Sigmoid colon (tissue), 7 donors: ENCODE measurements around the gene SMAD6. TPM values are rescaled to one million over a fixed set of nuclear protein-coding genes. Genes with fewer than 3 reads are reported as not detected.

Source experiments
- DNase-seq: peaks from one replicate; pipeline ENCODE4 v3.0.0-alpha.2; 2019
- H3K27ac ChIP-seq, 4 donors: fragments of 200-600 bp; sonication (generic); one replicate each; pipeline ENCODE4 v1.5.1; 2016 to 2019; ENCODE audit warnings: mild to moderate bottlenecking in 1 of 4
- H3K27me3 ChIP-seq, 3 donors: fragments of 200-600 bp; sonication (generic); one replicate each; pipeline ENCODE4 v1.5.1; 2019; ENCODE audit warnings: mild to moderate bottlenecking in 1 of 3
- H3K36me3 ChIP-seq, 4 donors: fragments of 200-600 bp; sonication (generic); one replicate each; pipeline ENCODE4 v1.5.1; 2016 to 2019
- H3K4me1 ChIP-seq, 4 donors: fragments of 200-600 bp; sonication (generic); one replicate each; pipeline ENCODE4 v1.5.1; 2017 to 2019
- H3K4me3 ChIP-seq, 4 donors: fragments of 200-600 bp; sonication (generic); one replicate each; pipeline ENCODE4 v1.5.1; 2017 to 2019; ENCODE audit warnings: mild to moderate bottlenecking in 2 of 4, moderate library complexity in 1 of 4
- H3K9me3 ChIP-seq, 4 donors: fragments of 200-600 bp in 3 of 4; sonication (generic) in 3 of 4; one replicate each; pipeline versions ENCODE4 v1.5.1 to v1.6.1; 2013 to 2019
- EP300 ChIP-seq, 4 donors: sonication (generic); formaldehyde crosslinking; IDR thresholded peaks; one replicate each; pipeline ENCODE4 v1.6.1; 2017; ENCODE audit warnings: antibody characterized with exemption in 4 of 4
- POLR2A ChIP-seq, 2 donors: fragments of 450-650 bp; IDR thresholded peaks; one replicate each; pipeline ENCODE4 v1.6.1; 2016; ENCODE audit warnings: antibody characterized with exemption in 2 of 2, mild to moderate bottlenecking in 2 of 2, moderate library complexity in 2 of 2
- POLR2AphosphoS5 ChIP-seq, 4 donors: sonication (generic); formaldehyde crosslinking; IDR thresholded peaks; one replicate each; pipeline ENCODE4 v1.6.1; 2017; ENCODE audit warnings: antibody characterized with exemption in 4 of 4
- WGBS, 2 donors: extraction: QIAGEN DNeasy Blood & Tissue Kit; methylation state at CpG; one replicate each; pipeline ENCODE4 v1.1.7; 2013; 5-methylcytosine and 5-hydroxymethylcytosine counted together
- intact Hi-C: fragments of 100-400 bp; cut with DNase I; formaldehyde crosslinking; loops from one replicate; pipeline ENCODE4 v1.15.1; 2023
- polyA plus RNA-seq, 3 donors: library from polyadenylated mRNA; stranded (reverse); fragments of 200-250 nt; gene quantifications; one replicate each; pipeline ENCODE4 v1.2.3, GENCODE V29; 2013
- total RNA-seq, 4 donors: library from RNA; depleted of rRNA; stranded (reverse); fragments of >200 nt; gene quantifications; one replicate each; pipeline ENCODE4 v1.1.0, GENCODE V29; 2016
- TF ChIP-seq, protein P1 (sequence below), 4 experiments: fragments of 450-650 bp in 3 of 4; fragments of 200-600 bp in 1 of 4; IDR thresholded peaks; one replicate each; pipeline ENCODE4 v1.5.1; 2016 to 2019; ENCODE audit warnings: antibody characterized with exemption in 4 of 4, mild to moderate bottlenecking in 3 of 4, moderate library complexity in 2 of 4
- donor health status: healthy with polysubstance abuse.
- donor health status: Bipolar disorder and iron deficiency.
- donor health status: healthy.

SMAD6 gene
- total and polyA plus RNA-seq, 7 donors, result 1.8 to 9.2 (median 5.7) TPM

GRCh38 chr15:66809664-66810063 is 107.6 kb downstream of the SMAD6 start:
- 89 to 90% methylated on average over 4 of the region's 4 CpGs for WGBS, 2 donors
- Histone ChIP-seq H3K36me3 (no peaks in the 10 kb centered on the region), H3K9me3 (peaks cover 0 to 8% (median 0%) of the 10 kb centered on the region in 4 donors), H3K4me3 (no peak overlapping the region), H3K27ac (no peak overlapping the region), H3K27me3 (no peaks in the 10 kb centered on the region), H3K4me1 (no peaks in the 10 kb centered on the region)
- no peak for TF ChIP-seq EP300 (IDR thresholded peaks at IDR 0.05)
- no peak for TF ChIP-seq POLR2A (IDR thresholded peaks at IDR 0.05)
- TF ChIP-seq, protein P1, sequence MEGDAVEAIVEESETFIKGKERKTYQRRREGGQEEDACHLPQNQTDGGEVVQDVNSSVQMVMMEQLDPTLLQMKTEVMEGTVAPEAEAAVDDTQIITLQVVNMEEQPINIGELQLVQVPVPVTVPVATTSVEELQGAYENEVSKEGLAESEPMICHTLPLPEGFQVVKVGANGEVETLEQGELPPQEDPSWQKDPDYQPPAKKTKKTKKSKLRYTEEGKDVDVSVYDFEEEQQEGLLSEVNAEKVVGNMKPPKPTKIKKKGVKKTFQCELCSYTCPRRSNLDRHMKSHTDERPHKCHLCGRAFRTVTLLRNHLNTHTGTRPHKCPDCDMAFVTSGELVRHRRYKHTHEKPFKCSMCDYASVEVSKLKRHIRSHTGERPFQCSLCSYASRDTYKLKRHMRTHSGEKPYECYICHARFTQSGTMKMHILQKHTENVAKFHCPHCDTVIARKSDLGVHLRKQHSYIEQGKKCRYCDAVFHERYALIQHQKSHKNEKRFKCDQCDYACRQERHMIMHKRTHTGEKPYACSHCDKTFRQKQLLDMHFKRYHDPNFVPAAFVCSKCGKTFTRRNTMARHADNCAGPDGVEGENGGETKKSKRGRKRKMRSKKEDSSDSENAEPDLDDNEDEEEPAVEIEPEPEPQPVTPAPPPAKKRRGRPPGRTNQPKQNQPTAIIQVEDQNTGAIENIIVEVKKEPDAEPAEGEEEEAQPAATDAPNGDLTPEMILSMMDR (IDR thresholded peaks at IDR 0.05), result no peak
- no peak for TF ChIP-seq POLR2AphosphoS5 (IDR thresholded peaks at IDR 0.05)
- DNase-seq, result no peak
- intact Hi-C loops, result no loop called here

DNA sequence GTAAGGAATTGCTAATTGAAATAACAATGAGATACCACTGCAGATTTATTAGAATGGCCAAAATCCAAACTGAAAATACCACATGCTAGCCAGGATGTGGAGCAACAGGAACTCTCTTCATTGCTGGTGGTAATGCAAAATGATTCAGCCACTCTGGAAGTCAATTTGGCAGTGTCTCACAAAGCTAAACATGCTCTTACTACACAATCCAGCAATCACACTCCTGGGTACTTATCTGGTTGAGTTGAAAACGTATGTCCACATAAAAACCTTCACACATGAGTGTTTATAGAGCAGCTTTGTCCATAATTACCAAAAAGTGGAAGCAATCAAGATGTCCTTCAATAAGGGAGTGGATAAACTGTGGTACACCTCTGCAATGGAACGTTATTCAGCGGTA is 113.3 kb downstream of the SMAD6 start:
- intact Hi-C loops, result no loop called here
- WGBS, 2 donors, result 58 to 70% methylated on average over 3 of the region's 3 CpGs
- TF ChIP-seq POLR2AphosphoS5 (IDR thresholded peaks at IDR 0.05) (no peak), POLR2A (IDR thresholded peaks at IDR 0.05) (no peak), EP300 (IDR thresholded peaks at IDR 0.05) (no peak)
- TF ChIP-seq, protein P1 (IDR thresholded peaks at IDR 0.05), result no peak

GRCh38 chr15:66816201-66816600 is 114.2 kb downstream of the SMAD6 start:
- TF ChIP-seq EP300 (IDR thresholded peaks at IDR 0.05) (no peak), POLR2AphosphoS5 (IDR thresholded peaks at IDR 0.05) (no peak), POLR2A (IDR thresholded peaks at IDR 0.05) (no peak)
- TF ChIP-seq, protein P1 (IDR thresholded peaks at IDR 0.05), result no peak
- peaks cover 0 to 9% (median 0%) of the 10 kb centered on the region in 4 donors for H3K9me3 ChIP-seq
- no peak overlapping the region for H3K27ac ChIP-seq
- DNase-seq, result no peak
- no peaks in the 10 kb centered on the region for H3K4me1 ChIP-seq
- 95% methylated on average over 3 of the region's 3 CpGs for WGBS, 2 donors
- no peak overlapping the region for H3K4me3 ChIP-seq
- intact Hi-C loops, result no loop called here
- no peaks in the 10 kb centered on the region for H3K36me3 ChIP-seq
- H3K27me3 ChIP-seq, result no peaks in the 10 kb centered on the region

More for the DNA sequence above, 113.3 kb downstream of the SMAD6 start:
- Histone ChIP-seq H3K27ac (no peak overlapping the region), H3K4me1 (no peaks in the 10 kb centered on the region), H3K4me3 (no peak overlapping the region), H3K36me3 (no peaks in the 10 kb centered on the region), H3K9me3 (peaks cover 0 to 9% (median 0%) of the 10 kb centered on the region in 4 donors), H3K27me3 (no peaks in the 10 kb centered on the region)
- DNase-seq, result no peak

DNA sequence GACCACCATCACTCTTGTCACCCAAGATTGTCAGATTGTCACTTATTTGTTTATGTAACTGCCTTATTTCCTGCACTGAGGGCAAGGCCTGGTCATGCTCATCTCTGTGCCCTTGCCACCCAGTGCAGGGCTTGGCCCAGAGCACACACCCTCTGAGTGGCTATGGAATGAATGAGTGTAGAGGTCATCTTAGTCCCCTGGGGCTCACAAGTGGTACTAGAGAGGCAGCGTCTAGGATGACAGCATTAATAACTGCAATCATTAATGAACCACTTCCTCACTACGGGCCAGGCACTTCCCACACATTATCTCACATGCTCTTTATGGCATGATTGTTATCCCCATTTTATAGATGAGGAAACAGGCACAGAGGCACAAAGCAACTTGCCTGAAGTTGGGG is 117.0 kb downstream of the SMAD6 start:
- Histone ChIP-seq H3K4me1 (no peaks in the 10 kb centered on the region), H3K27ac (no peak overlapping the region), H3K9me3 (peaks cover 0 to 4% (median 0%) of the 10 kb centered on the region in 4 donors), H3K27me3 (no peaks in the 10 kb centered on the region), H3K36me3 (no peaks in the 10 kb centered on the region), H3K4me3 (no peak overlapping the region)
- WGBS, 2 donors, result 27 to 51% methylated on average over 2 of the region's 2 CpGs
- TF ChIP-seq POLR2A (IDR thresholded peaks at IDR 0.05) (no peak), POLR2AphosphoS5 (IDR thresholded peaks at IDR 0.05) (no peak), EP300 (IDR thresholded peaks at IDR 0.05) (no peak)
- TF ChIP-seq, protein P1 (IDR thresholded peaks at IDR 0.05), result no peak
- intact Hi-C loops, result no loop called here
- DNase-seq, result no peak
